ENCODE measurements around the gene PRPSAP2. TPM values are rescaled to one million over a fixed set of nuclear protein-coding genes. Genes with fewer than 3 reads are reported as not detected.
A peak's percentile ranks its signal among the peaks of the same experiment; 100 is the strongest.

PRPSAP2 gene
- polyA plus RNA-seq, 1 donor (not counting 4 experiments of a cell fraction or from before 2014, with no cell fraction given): 39.1 TPM

DNA sequence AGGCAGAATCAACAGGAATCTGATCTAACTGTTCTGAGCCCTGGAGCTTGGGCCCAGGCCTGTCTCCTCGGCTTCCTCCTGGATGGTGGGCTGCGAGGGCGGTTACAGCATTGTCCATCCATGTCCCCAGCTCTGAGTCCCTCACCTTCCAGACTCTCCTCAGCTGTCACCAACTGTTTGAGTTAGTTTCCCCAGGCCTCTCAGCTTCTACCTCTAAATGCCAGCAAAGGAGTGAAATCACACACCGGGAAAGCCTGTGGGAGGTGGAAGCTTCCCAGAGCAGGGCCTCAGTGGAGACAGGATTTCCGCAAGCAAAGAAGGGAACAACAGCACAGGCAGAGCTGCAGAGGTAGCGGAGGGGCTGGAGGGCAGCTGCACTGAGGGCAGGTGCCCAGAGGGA, 9.4 kb upstream of the PRPSAP2 start:
- dilution Hi-C loops (cut with MboI; ENCODE audit: extremely low pct_ligation_motif_present, low sequenced_read_pairs): no loop called here
- no peaks in the 10 kb centered on the region for H3K9me3 ChIP-seq (ENCODE audit: control insufficient read depth, low read depth, low read length)
- no peak for FAIRE-seq

GRCh38 chr17:18850679-18851078, 7.3 kb upstream of the PRPSAP2 start:
- Histone ChIP-seq H3K4me1 (ENCODE audit: control insufficient read depth, extremely low read depth, insufficient read depth, low read length) (peaks cover 22% of the 10 kb centered on the region), H3K36me3 (ENCODE audit: control insufficient read depth in 2 of 2, extremely low read depth in 1 of 2, insufficient read depth in 2 of 2, low read length in 2 of 2) (no peaks in the 10 kb centered on the region), H3K79me2 (ENCODE audit: control insufficient read depth, insufficient read depth, low read length) (no peaks in the 10 kb centered on the region), H3K9ac (ENCODE audit: control insufficient read depth, extremely low read depth, insufficient read depth, low read length) (peak overlapping the region; percentile 19), H3K9me1 (ENCODE audit: control insufficient read depth, extremely low read depth, insufficient read depth, low read length) (no peaks in the 10 kb centered on the region), H3K4me2 (ENCODE audit: control insufficient read depth, extremely low read depth, insufficient read depth, low read depth, low read length) (no peak overlapping the region), H3K27me3 (ENCODE audit: control insufficient read depth, extremely low read depth, insufficient read depth, low read length) (no peaks in the 10 kb centered on the region), H4K20me1 (ENCODE audit: control insufficient read depth, extremely low read depth, insufficient read depth, low read length) (no peaks in the 10 kb centered on the region), H3K27ac (ENCODE audit: control insufficient read depth, insufficient read depth, low read length) (peak overlapping the region; percentile 75), H2AFZ (ENCODE audit: control insufficient read depth, low read length) (peak overlapping the region; percentile 16), H3K4me3 (ENCODE audit: control insufficient read depth in 2 of 3, extremely low read depth in 1 of 3, insufficient read depth in 2 of 3, low read depth in 1 of 3, low read length in 3 of 3) (no peak overlapping the region), H3K9me3 (ENCODE audit: control insufficient read depth, low read depth, low read length) (no peaks in the 10 kb centered on the region)
- dilution Hi-C loops (cut with MboI; ENCODE audit: extremely low pct_ligation_motif_present, low sequenced_read_pairs): no loop called here
- TF ChIP-seq, protein P1, sequence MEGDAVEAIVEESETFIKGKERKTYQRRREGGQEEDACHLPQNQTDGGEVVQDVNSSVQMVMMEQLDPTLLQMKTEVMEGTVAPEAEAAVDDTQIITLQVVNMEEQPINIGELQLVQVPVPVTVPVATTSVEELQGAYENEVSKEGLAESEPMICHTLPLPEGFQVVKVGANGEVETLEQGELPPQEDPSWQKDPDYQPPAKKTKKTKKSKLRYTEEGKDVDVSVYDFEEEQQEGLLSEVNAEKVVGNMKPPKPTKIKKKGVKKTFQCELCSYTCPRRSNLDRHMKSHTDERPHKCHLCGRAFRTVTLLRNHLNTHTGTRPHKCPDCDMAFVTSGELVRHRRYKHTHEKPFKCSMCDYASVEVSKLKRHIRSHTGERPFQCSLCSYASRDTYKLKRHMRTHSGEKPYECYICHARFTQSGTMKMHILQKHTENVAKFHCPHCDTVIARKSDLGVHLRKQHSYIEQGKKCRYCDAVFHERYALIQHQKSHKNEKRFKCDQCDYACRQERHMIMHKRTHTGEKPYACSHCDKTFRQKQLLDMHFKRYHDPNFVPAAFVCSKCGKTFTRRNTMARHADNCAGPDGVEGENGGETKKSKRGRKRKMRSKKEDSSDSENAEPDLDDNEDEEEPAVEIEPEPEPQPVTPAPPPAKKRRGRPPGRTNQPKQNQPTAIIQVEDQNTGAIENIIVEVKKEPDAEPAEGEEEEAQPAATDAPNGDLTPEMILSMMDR (optimal IDR thresholded peaks at IDR 0.05 in 1 of 3, IDR thresholded peaks at IDR 0.05 in 1 of 3, conservative IDR thresholded peaks at IDR 0.05 in 1 of 3; ENCODE audit: extremely low read depth in 1 of 3, insufficient read depth in 2 of 3, low read length in 3 of 3): no peak
- TF ChIP-seq EZH2 (IDR thresholded peaks at IDR 0.05; ENCODE audit: low read length): no peak
- DNase-seq (ENCODE audit: low read depth, low spot score) (no peak), FAIRE-seq (no peak)

More for the DNA sequence above, 9.4 kb upstream of the PRPSAP2 start:
- H3K4me2 ChIP-seq (ENCODE audit: control insufficient read depth, extremely low read depth, insufficient read depth, low read depth, low read length): no peak overlapping the region
- no peak overlapping the region for H3K4me3 ChIP-seq (ENCODE audit: control insufficient read depth in 2 of 3, extremely low read depth in 1 of 3, insufficient read depth in 2 of 3, low read depth in 1 of 3, low read length in 3 of 3)
- no peak overlapping the region for H3K9ac ChIP-seq (ENCODE audit: control insufficient read depth, extremely low read depth, insufficient read depth, low read length)
- H3K27me3 ChIP-seq (ENCODE audit: control insufficient read depth, extremely low read depth, insufficient read depth, low read length): no peaks in the 10 kb centered on the region
- H3K36me3 ChIP-seq (ENCODE audit: control insufficient read depth in 2 of 2, extremely low read depth in 1 of 2, insufficient read depth in 2 of 2, low read length in 2 of 2): no peaks in the 10 kb centered on the region
- H3K9me1 ChIP-seq (ENCODE audit: control insufficient read depth, extremely low read depth, insufficient read depth, low read length): no peaks in the 10 kb centered on the region
- DNase-seq (ENCODE audit: low read depth, low spot score): no peak
- peaks cover 18% of the 10 kb centered on the region for H3K4me1 ChIP-seq (ENCODE audit: control insufficient read depth, extremely low read depth, insufficient read depth, low read length)
- TF ChIP-seq EZH2 (IDR thresholded peaks at IDR 0.05; ENCODE audit: low read length): no peak
- TF ChIP-seq, protein P1 (optimal IDR thresholded peaks at IDR 0.05 in 1 of 3, IDR thresholded peaks at IDR 0.05 in 1 of 3, conservative IDR thresholded peaks at IDR 0.05 in 1 of 3; ENCODE audit: extremely low read depth in 1 of 3, insufficient read depth in 2 of 3, low read length in 3 of 3): no peak
- no peaks in the 10 kb centered on the region for H4K20me1 ChIP-seq (ENCODE audit: control insufficient read depth, extremely low read depth, insufficient read depth, low read length)
- H3K27ac ChIP-seq (ENCODE audit: control insufficient read depth, insufficient read depth, low read length): no peak overlapping the region
- H2AFZ ChIP-seq (ENCODE audit: control insufficient read depth, low read length): no peak overlapping the region
- H3K79me2 ChIP-seq (ENCODE audit: control insufficient read depth, insufficient read depth, low read length): no peaks in the 10 kb centered on the region
